Stimulated activated effector memory CD8-positive, alpha-beta T cell treated with anti-CD3 and anti-CD28 coated beads, Interleukin-12 subunit alpha, Interleukin-12 subunit beta, amount 100 ng/mL, for 72 hours (primary cell): ENCODE results near the gene CCDC178.
"Not testable (repeated sequence)": the region's sequence is repeated elsewhere in the genome, so short reads cannot be mapped to it uniquely, and the experiment has no call there.

ENCODE experiments used
- ATAC-seq: fragments of 150-1000 bp; cut with Tn5 transposase; 2 replicates; pipeline ENCODE4 v1.10.0; 2021
- DNase-seq, 2 donors: peaks; one replicate each; pipeline ENCODE4 v3.0.0; 2021 to 2022; ENCODE audit warnings: low spot score in 2 of 2
- H3K27ac Mint-ChIP-seq: one replicate; pipeline ENCODE4 v1.8.0; 2022; ENCODE audit warnings: mild to moderate bottlenecking, mixed read lengths
- H3K36me3 Mint-ChIP-seq: one replicate; pipeline ENCODE4 v1.8.0; 2022; ENCODE audit warnings: mild to moderate bottlenecking, mixed read lengths
- H3K4me1 Mint-ChIP-seq: one replicate; pipeline ENCODE4 v1.8.0; 2022; ENCODE audit warnings: mixed read lengths
- H3K4me3 Mint-ChIP-seq: one replicate; pipeline ENCODE4 v1.8.0; 2022; ENCODE audit warnings: mild to moderate bottlenecking, mixed read lengths
- H3K9me3 Mint-ChIP-seq: one replicate; pipeline ENCODE4 v1.8.0; 2022; ENCODE audit warnings: mixed read lengths

Gene CCDC178

GRCh38 chr18:33210575-33211189, 229.8 kb downstream of the CCDC178 start:
- DNase-seq (no peak), ATAC-seq (no peak)
- Mint-ChIP-seq H3K4me3 (no peak overlapping the region), H3K27ac (no peak overlapping the region), H3K4me1 (no peaks in the 10 kb centered on the region), H3K9me3 (peaks cover 6% of the 10 kb centered on the region), H3K36me3 (no peaks in the 10 kb centered on the region)

GRCh38 chr18:33205777-33206176, 234.7 kb downstream of the CCDC178 start:
- Mint-ChIP-seq H3K4me3 (no peak overlapping the region), H3K4me1 (no peaks in the 10 kb centered on the region), H3K9me3 (peaks cover 18% of the 10 kb centered on the region), H3K27ac (no peak overlapping the region), H3K36me3 (no peaks in the 10 kb centered on the region)
- ATAC-seq (no peak), DNase-seq (no peak)

- no peak overlapping the region for H3K27ac Mint-ChIP-seq
- ATAC-seq, result no peak
- H3K4me3 Mint-ChIP-seq, result no peak overlapping the region
- H3K9me3 Mint-ChIP-seq, result peaks cover 20% of the 10 kb centered on the region
- H3K4me1 Mint-ChIP-seq, result no peaks in the 10 kb centered on the region
- no peaks in the 10 kb centered on the region for H3K36me3 Mint-ChIP-seq
- no peak for DNase-seq
These were observed 239.0 kb downstream of the CCDC178 start for GRCh38 chr18:33201509-33201926.

- DNase-seq, result no peak
These were observed 244.7 kb downstream of the CCDC178 start for GRCh38 chr18:33195795-33196194.

GRCh38 chr18:33194793-33195192, 245.7 kb downstream of the CCDC178 start:
- ATAC-seq, result no peak

More at GRCh38 chr18:33195795-33196194, 244.7 kb downstream of the CCDC178 start:
- H3K27ac Mint-ChIP-seq, result no peak overlapping the region
- ATAC-seq, result no peak
- H3K4me3 Mint-ChIP-seq, result no peak overlapping the region
- H3K36me3 Mint-ChIP-seq, result no peaks in the 10 kb centered on the region
- no peaks in the 10 kb centered on the region for H3K4me1 Mint-ChIP-seq
- peaks cover 14% of the 10 kb centered on the region for H3K9me3 Mint-ChIP-seq

GRCh38 chr18:33184958-33185357, 255.6 kb downstream of the CCDC178 start:
- DNase-seq, result no peak
- peaks cover 13% of the 10 kb centered on the region for H3K9me3 Mint-ChIP-seq
- no peaks in the 10 kb centered on the region for H3K36me3 Mint-ChIP-seq
- no peak overlapping the region for H3K27ac Mint-ChIP-seq
- no peaks in the 10 kb centered on the region for H3K4me1 Mint-ChIP-seq
- H3K4me3 Mint-ChIP-seq, result no peak overlapping the region
- no peak for ATAC-seq

More at GRCh38 chr18:33194793-33195192, 245.7 kb downstream of the CCDC178 start:
- DNase-seq, result no peak
- H3K4me1 Mint-ChIP-seq, result no peaks in the 10 kb centered on the region
- H3K36me3 Mint-ChIP-seq, result no peaks in the 10 kb centered on the region
- H3K27ac Mint-ChIP-seq, result no peak overlapping the region
- peaks cover 17% of the 10 kb centered on the region for H3K9me3 Mint-ChIP-seq
- H3K4me3 Mint-ChIP-seq, result no peak overlapping the region

GRCh38 chr18:33184175-33184574, 256.3 kb downstream of the CCDC178 start:
- peaks cover 13% of the 10 kb centered on the region for H3K9me3 Mint-ChIP-seq
- no peaks in the 10 kb centered on the region for H3K36me3 Mint-ChIP-seq
- no peak overlapping the region for H3K27ac Mint-ChIP-seq
- H3K4me1 Mint-ChIP-seq, result no peaks in the 10 kb centered on the region
- H3K4me3 Mint-ChIP-seq, result no peak overlapping the region
- no peak for ATAC-seq
- no peak for DNase-seq

- no peak for ATAC-seq
- no peaks in the 10 kb centered on the region for H3K4me1 Mint-ChIP-seq
- no peaks in the 10 kb centered on the region for H3K36me3 Mint-ChIP-seq
- peaks cover 11% of the 10 kb centered on the region for H3K9me3 Mint-ChIP-seq
- DNase-seq, result no peak
- H3K4me3 Mint-ChIP-seq, result no peak overlapping the region
- no peak overlapping the region for H3K27ac Mint-ChIP-seq
These were observed 257.4 kb downstream of the CCDC178 start for GRCh38 chr18:33183136-33183535.

GRCh38 chr18:33181016-33181415, 259.5 kb downstream of the CCDC178 start:
- Mint-ChIP-seq H3K9me3 (peaks cover 6% of the 10 kb centered on the region), H3K4me3 (no peak overlapping the region), H3K4me1 (no peaks in the 10 kb centered on the region), H3K27ac (no peak overlapping the region), H3K36me3 (no peaks in the 10 kb centered on the region)
- ATAC-seq (no peak), DNase-seq (no peak)

GRCh38 chr18:33169218-33169617, 271.3 kb downstream of the CCDC178 start:
- Mint-ChIP-seq H3K4me3 (no peak overlapping the region), H3K36me3 (no peaks in the 10 kb centered on the region), H3K9me3 (peaks cover 5% of the 10 kb centered on the region), H3K4me1 (no peaks in the 10 kb centered on the region), H3K27ac (no peak overlapping the region)
- DNase-seq (no peak), ATAC-seq (no peak)

GRCh38 chr18:33164121-33164520, 276.4 kb downstream of the CCDC178 start:
- peaks cover 13% of the 10 kb centered on the region for H3K9me3 Mint-ChIP-seq
- not testable (repeated sequence) for H3K27ac Mint-ChIP-seq, DNase-seq, H3K36me3 Mint-ChIP-seq, H3K4me1 Mint-ChIP-seq, ATAC-seq, H3K4me3 Mint-ChIP-seq

GRCh38 chr18:33161131-33161530, 279.4 kb downstream of the CCDC178 start:
- no peak for DNase-seq
- no peaks in the 10 kb centered on the region for H3K4me1 Mint-ChIP-seq
- peaks cover 13% of the 10 kb centered on the region for H3K9me3 Mint-ChIP-seq

GRCh38 chr18:33159151-33159550, 281.4 kb downstream of the CCDC178 start:
- DNase-seq (no peak), ATAC-seq (no peak)
- Mint-ChIP-seq H3K36me3 (no peaks in the 10 kb centered on the region), H3K27ac (no peak overlapping the region), H3K4me3 (no peak overlapping the region), H3K9me3 (peaks cover 13% of the 10 kb centered on the region), H3K4me1 (no peaks in the 10 kb centered on the region)

More at GRCh38 chr18:33161131-33161530, 279.4 kb downstream of the CCDC178 start:
- H3K27ac Mint-ChIP-seq, result no peak overlapping the region
- H3K36me3 Mint-ChIP-seq, result no peaks in the 10 kb centered on the region
- no peak for ATAC-seq
- no peak overlapping the region for H3K4me3 Mint-ChIP-seq

- Mint-ChIP-seq H3K36me3 (no peaks in the 10 kb centered on the region), H3K27ac (no peak overlapping the region), H3K4me3 (no peak overlapping the region), H3K4me1 (no peaks in the 10 kb centered on the region), H3K9me3 (peaks cover 13% of the 10 kb centered on the region)
- no peak for ATAC-seq
- DNase-seq, result no peak
These were observed 282.6 kb downstream of the CCDC178 start for GRCh38 chr18:33157893-33158292.

- DNase-seq, result no peak
- H3K4me3 Mint-ChIP-seq, result no peak overlapping the region
- no peaks in the 10 kb centered on the region for H3K4me1 Mint-ChIP-seq
- H3K27ac Mint-ChIP-seq, result no peak overlapping the region
- peaks cover 11% of the 10 kb centered on the region for H3K9me3 Mint-ChIP-seq
- ATAC-seq, result no peak
- H3K36me3 Mint-ChIP-seq, result no peaks in the 10 kb centered on the region
These were observed 283.5 kb downstream of the CCDC178 start for GRCh38 chr18:33156906-33157470.

GRCh38 chr18:33154049-33154448, 286.5 kb downstream of the CCDC178 start:
- Mint-ChIP-seq H3K4me1 (no peaks in the 10 kb centered on the region), H3K9me3 (peaks cover 16% of the 10 kb centered on the region), H3K27ac (no peak overlapping the region), H3K4me3 (no peak overlapping the region), H3K36me3 (no peaks in the 10 kb centered on the region)
- DNase-seq, result no peak
- ATAC-seq, result no peak
